ENCODE measurements around the gene TADA2B. TPM values are rescaled to one million over a fixed set of nuclear protein-coding genes. Genes with fewer than 3 reads are reported as not detected.

TADA2B gene
- total and polyA plus RNA-seq, 2 of the 4 experiments (the other 2 are of a cell fraction): 6.1 to 8.6 TPM

DNA sequence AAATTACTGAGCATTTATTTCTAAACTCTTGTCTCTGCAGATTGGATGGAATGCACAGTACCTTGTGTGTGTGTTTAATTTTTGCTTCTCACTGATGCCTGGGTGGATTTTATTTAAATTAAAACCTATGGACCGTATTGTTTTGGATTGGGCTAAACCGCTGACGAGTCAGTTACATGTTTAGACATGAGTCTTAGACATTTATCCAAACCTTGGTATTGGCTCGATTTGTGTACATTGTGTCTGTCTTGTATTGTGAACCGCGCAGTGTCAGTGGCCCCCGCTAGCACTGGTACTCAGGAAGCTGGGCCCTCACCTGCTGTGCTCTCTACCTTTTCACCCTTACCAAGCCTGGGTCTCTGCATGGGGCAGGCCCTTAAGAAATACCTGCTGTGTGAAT is 40.8 kb upstream of the TADA2B start:
- Histone ChIP-seq H3K23ac (ENCODE audit: low read depth, low read length) (no peak overlapping the region), H3K4me1 (ENCODE audit: control insufficient read depth, insufficient read depth, low read length) (no peaks in the 10 kb centered on the region), H2AK5ac (ENCODE audit: low read depth, low read length) (no peak overlapping the region), H4K8ac (ENCODE audit: low read depth in 2 of 2, low read length in 2 of 2) (no peak overlapping the region), H2BK120ac (ENCODE audit: low read depth, low read length) (no peak overlapping the region), H3K4me2 (ENCODE audit: low read depth, low read length) (no peak overlapping the region), H3K18ac (ENCODE audit: low read depth, low read length) (no peak overlapping the region), H2AK9ac (replicated peaks; ENCODE audit: low read depth, low read length, poor library complexity) (no peak overlapping the region), H3K14ac (replicated peaks; ENCODE audit: low read depth, low read length) (no peak overlapping the region), H3K4ac (ENCODE audit: low read depth, low read length) (no peak overlapping the region), H4K5ac (ENCODE audit: low read depth, low read length) (no peak overlapping the region), H2BK15ac (ENCODE audit: low read depth, low read length) (no peak overlapping the region), H4K91ac (ENCODE audit: insufficient read depth, low read depth, low read length) (no peak overlapping the region), H3K27ac (ENCODE audit: insufficient read depth, low read length) (no peak overlapping the region), H3K27me3 (ENCODE audit: control insufficient read depth, insufficient read depth, low read length) (no peaks in the 10 kb centered on the region), H3K4me3 (ENCODE audit: insufficient read depth, low read depth, low read length) (no peak overlapping the region), H3K36me3 (ENCODE audit: control insufficient read depth, insufficient read depth, low read length) (peaks cover 52% of the 10 kb centered on the region), H2BK5ac (ENCODE audit: low read depth, low read length, poor library complexity, severe bottlenecking) (no peak overlapping the region), H2BK20ac (ENCODE audit: low read depth, low read length) (no peak overlapping the region), H3K9me1 (ENCODE audit: insufficient read depth, low read length) (no peaks in the 10 kb centered on the region; the same call in 1 of the 2 replicates), H3K9ac (ENCODE audit: low read depth, low read length) (no peak overlapping the region), H2AFZ (replicated peaks; ENCODE audit: low read length, poor library complexity) (no peak overlapping the region), H3K79me1 (ENCODE audit: low read depth in 1 of 2, low read length in 2 of 2) (peaks cover 11 to 30% of the 10 kb centered on the region in 2 experiments; a peak in 3 of 4 replicates), H4K20me1 (ENCODE audit: insufficient read depth, low read length) (no peaks in the 10 kb centered on the region), H3K9me3 (ENCODE audit: control insufficient read depth, insufficient read depth, low read length) (no peaks in the 10 kb centered on the region), H3K56ac (ENCODE audit: extremely low read depth, insufficient read depth, low read length) (no peak overlapping the region)
- intact Hi-C loops (cut with micrococcal nuclease): no loop called here
- TF ChIP-seq, protein P1, sequence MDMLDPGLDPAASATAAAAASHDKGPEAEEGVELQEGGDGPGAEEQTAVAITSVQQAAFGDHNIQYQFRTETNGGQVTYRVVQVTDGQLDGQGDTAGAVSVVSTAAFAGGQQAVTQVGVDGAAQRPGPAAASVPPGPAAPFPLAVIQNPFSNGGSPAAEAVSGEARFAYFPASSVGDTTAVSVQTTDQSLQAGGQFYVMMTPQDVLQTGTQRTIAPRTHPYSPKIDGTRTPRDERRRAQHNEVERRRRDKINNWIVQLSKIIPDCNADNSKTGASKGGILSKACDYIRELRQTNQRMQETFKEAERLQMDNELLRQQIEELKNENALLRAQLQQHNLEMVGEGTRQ (IDR thresholded peaks at IDR 0.05; ENCODE audit: low read depth, low read length): no peak
- TF ChIP-seq MAZ (IDR thresholded peaks at IDR 0.05; ENCODE audit: borderline replicate concordance, low read depth, low read length) (no peak), SMC3 (IDR thresholded peaks at IDR 0.05; ENCODE audit: low read depth, low read length) (no peak)
- TF ChIP-seq, protein P2, sequence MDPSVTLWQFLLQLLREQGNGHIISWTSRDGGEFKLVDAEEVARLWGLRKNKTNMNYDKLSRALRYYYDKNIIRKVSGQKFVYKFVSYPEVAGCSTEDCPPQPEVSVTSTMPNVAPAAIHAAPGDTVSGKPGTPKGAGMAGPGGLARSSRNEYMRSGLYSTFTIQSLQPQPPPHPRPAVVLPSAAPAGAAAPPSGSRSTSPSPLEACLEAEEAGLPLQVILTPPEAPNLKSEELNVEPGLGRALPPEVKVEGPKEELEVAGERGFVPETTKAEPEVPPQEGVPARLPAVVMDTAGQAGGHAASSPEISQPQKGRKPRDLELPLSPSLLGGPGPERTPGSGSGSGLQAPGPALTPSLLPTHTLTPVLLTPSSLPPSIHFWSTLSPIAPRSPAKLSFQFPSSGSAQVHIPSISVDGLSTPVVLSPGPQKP (IDR thresholded peaks at IDR 0.05; ENCODE audit: borderline replicate concordance, low read depth, low read length): no peak
- dilution Hi-C loops (cut with HindIII; ENCODE audit: low sequenced_read_pairs, unreplicated experiment): no loop called here
- ATAC-seq (ENCODE audit: low read depth) (no peak), DNase-seq (no peak)
- CTCF ChIA-PET: no interaction called here
- BruUV-seq (replicated peaks): no TSS peak
- in situ Hi-C loops (cut with MboI; ENCODE audit: low sequenced_read_pairs): no loop called here
- POLR2A ChIA-PET (ENCODE audit: unreplicated experiment): no interaction called here
- WGBS, 2 experiments (ENCODE audit: extremely low coverage in 2 of 2, insufficient read length in 1 of 2): 100% methylated on average over 4 of the region's 7 CpGs; no CpG with 5 or more reads in 1 of the 2 experiments

Data from IMR-90 (cell line).